HEK293 (cell line): ENCODE data around the gene MTMR6.

Source experiments
- BCL11A ChIP-seq: fragments of 450-650 bp; formaldehyde crosslinking; IDR thresholded peaks from 2 replicates; pipeline ENCODE4 v1.5.1; 2016; ENCODE audit warnings: low read depth, missing biosample characterization, missing genetic modification characterization
- BCL11B ChIP-seq: fragments of 450-650 bp; formaldehyde crosslinking; IDR thresholded peaks from 2 replicates; pipeline ENCODE4 v1.5.1; 2016; ENCODE audit warnings: low read depth, missing biosample characterization, missing genetic modification characterization
- KLF1 ChIP-seq: fragments of 450-650 bp; formaldehyde crosslinking; IDR thresholded peaks from 2 replicates; pipeline ENCODE4 v1.5.1; 2016; ENCODE audit warnings: missing biosample characterization, missing genetic modification characterization
- OVOL3 ChIP-seq: fragments of 450-650 bp; formaldehyde crosslinking; IDR thresholded peaks from 2 replicates; pipeline ENCODE4 v1.5.1; 2016; ENCODE audit warnings: missing biosample characterization, missing genetic modification characterization
- SP3 ChIP-seq: fragments of 450-650 bp; formaldehyde crosslinking; IDR thresholded peaks from 2 replicates; pipeline ENCODE4 v1.5.1; 2016; ENCODE audit warnings: missing biosample characterization, missing genetic modification characterization
- ZNF114 ChIP-seq: fragments of 450-650 bp; formaldehyde crosslinking; IDR thresholded peaks from 2 replicates; pipeline ENCODE4 v1.5.0; 2017; ENCODE audit warnings: missing biosample characterization, missing genetic modification characterization
- ZNF148 ChIP-seq: fragments of 450-650 bp; formaldehyde crosslinking; IDR thresholded peaks from 2 replicates; pipeline ENCODE4 v1.5.0; 2017; ENCODE audit warnings: missing biosample characterization, missing genetic modification characterization, borderline replicate concordance
- ZNF175 ChIP-seq: fragments of 450-650 bp; formaldehyde crosslinking; IDR thresholded peaks from 2 replicates; pipeline ENCODE4 v1.5.1; 2016; ENCODE audit warnings: missing biosample characterization, missing genetic modification characterization
- ZNF24 ChIP-seq: fragments of 450-650 bp; formaldehyde crosslinking; IDR thresholded peaks from 2 replicates; pipeline ENCODE4 v1.5.1; 2016; ENCODE audit warnings: missing biosample characterization, missing genetic modification characterization
- ZNF335 ChIP-seq: fragments of 450-650 bp; formaldehyde crosslinking; conservative IDR thresholded peaks from 2 replicates; pipeline ENCODE4 v1.5.1; 2016; ENCODE audit warnings: missing biosample characterization, missing genetic modification characterization
- ZNF416 ChIP-seq: fragments of 450-650 bp; formaldehyde crosslinking; IDR thresholded peaks from 2 replicates; pipeline ENCODE4 v1.5.1; 2016; ENCODE audit warnings: missing biosample characterization, missing genetic modification characterization
- ZNF510 ChIP-seq: fragments of 450-650 bp; formaldehyde crosslinking; IDR thresholded peaks from 2 replicates; pipeline ENCODE4 v1.5.1; 2018; ENCODE audit warnings: mild to moderate bottlenecking, missing genetic modification characterization, missing biosample characterization; ENCODE audit not compliant: insufficient replicate concordance
- ZNF560 ChIP-seq: fragments of 450-650 bp; formaldehyde crosslinking; IDR thresholded peaks from 2 replicates; pipeline ENCODE4 v1.5.1; 2017; ENCODE audit warnings: missing biosample characterization, missing genetic modification characterization, borderline replicate concordance
- ZNF571 ChIP-seq: fragments of 450-650 bp; formaldehyde crosslinking; IDR thresholded peaks from 2 replicates; pipeline ENCODE4 v1.5.0; 2017; ENCODE audit warnings: missing biosample characterization, missing genetic modification characterization
- ZNF623 ChIP-seq: fragments of 450-650 bp; formaldehyde crosslinking; IDR thresholded peaks from 2 replicates; pipeline ENCODE4 v1.5.1; 2016; ENCODE audit warnings: missing biosample characterization, missing genetic modification characterization
- ZNF660 ChIP-seq: fragments of 450-650 bp; IDR thresholded peaks from 2 replicates; pipeline ENCODE4 v1.5.1; 2018; ENCODE audit warnings: missing biosample characterization, mild to moderate bottlenecking, missing genetic modification characterization
- ZNF664 ChIP-seq: fragments of 450-650 bp; formaldehyde crosslinking; IDR thresholded peaks from 2 replicates; pipeline ENCODE4 v1.5.1; 2016; ENCODE audit warnings: missing biosample characterization, missing genetic modification characterization
- ZNF707 ChIP-seq: fragments of 450-650 bp; formaldehyde crosslinking; IDR thresholded peaks from 2 replicates; pipeline ENCODE4 v1.5.1; 2016; ENCODE audit warnings: missing biosample characterization, missing genetic modification characterization
- ZNF792 ChIP-seq: fragments of 450-650 bp; formaldehyde crosslinking; IDR thresholded peaks from 2 replicates; pipeline ENCODE4 v1.5.1; 2016; ENCODE audit warnings: missing biosample characterization, missing genetic modification characterization
- TF ChIP-seq, protein P1 (sequence below): sonication (generic); formaldehyde crosslinking; IDR thresholded peaks from 2 replicates; pipeline ENCODE4 v1.8.1; 2022; ENCODE audit warnings: mild to moderate bottlenecking, moderate library complexity, missing genetic modification reagents
- TF ChIP-seq, protein P2 (sequence below): fragments of 450-650 bp; formaldehyde crosslinking; conservative IDR thresholded peaks from 2 replicates; pipeline ENCODE4 v1.5.1; 2016; ENCODE audit warnings: low read depth, missing biosample characterization, missing genetic modification characterization
- TF ChIP-seq, protein P3 (sequence below): fragments of 450-650 bp; formaldehyde crosslinking; IDR thresholded peaks from 2 replicates; pipeline ENCODE4 v1.5.1; 2017; ENCODE audit warnings: missing biosample characterization, missing genetic modification characterization
- TF ChIP-seq, protein P4 (sequence below): fragments of 450-650 bp; formaldehyde crosslinking; IDR thresholded peaks from 2 replicates; pipeline ENCODE4; 2016; ENCODE audit warnings: missing biosample characterization, missing genetic modification characterization
- TF ChIP-seq, protein P5 (sequence below): fragments of 450-650 bp; formaldehyde crosslinking; IDR thresholded peaks from 2 replicates; pipeline ENCODE4 v1.5.1; 2016; ENCODE audit warnings: missing biosample characterization, missing genetic modification characterization

The MTMR6 gene

DNA sequence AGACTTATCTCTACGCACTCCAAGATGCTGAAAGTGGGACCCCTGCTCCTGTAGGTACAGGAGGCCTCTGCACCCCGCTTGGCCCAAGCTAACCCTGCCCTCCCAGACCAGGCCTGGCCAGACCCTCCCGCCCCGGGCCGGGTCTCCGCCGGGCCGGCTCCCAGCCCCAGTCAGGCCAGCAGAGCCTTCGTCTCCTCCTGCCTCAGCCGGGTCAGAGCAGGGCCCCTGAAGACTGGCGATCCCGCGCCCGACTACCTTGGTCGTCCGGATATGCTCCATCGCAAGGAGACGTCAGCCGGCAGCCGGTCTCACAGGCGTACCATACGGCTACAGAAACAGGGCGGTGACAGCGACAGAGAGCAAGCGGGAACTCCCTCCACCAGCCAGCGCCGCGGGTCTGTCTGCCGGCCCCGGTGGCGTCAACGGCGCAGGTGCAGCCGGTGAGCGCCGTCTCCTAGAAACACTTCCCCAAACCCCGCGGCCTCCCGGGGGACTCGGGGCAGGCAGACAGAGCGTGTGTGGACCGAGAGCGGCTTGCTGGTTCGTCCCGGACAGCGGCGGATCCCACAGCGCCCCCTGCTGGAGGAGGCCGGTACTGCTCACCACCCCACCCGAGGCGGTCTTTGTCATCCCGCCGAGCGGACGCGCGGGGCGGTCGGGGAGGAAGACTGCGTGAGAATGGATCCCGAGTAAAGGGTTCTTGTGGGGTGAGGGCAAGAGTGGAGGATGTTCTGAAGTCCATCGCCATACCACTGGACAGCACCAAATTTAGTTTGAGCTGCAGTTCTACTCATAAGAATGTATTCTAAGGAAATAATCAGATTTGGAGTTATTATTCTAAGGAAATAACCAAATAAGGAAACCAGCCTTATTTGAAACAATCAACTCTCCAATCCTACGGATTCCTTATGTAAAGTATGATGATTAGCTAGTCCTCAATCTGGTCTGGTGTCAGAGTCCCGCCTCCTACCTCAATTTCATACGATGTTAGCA is at the start of gene MTMR6 (continued):
- TF ChIP-seq, protein P1, sequence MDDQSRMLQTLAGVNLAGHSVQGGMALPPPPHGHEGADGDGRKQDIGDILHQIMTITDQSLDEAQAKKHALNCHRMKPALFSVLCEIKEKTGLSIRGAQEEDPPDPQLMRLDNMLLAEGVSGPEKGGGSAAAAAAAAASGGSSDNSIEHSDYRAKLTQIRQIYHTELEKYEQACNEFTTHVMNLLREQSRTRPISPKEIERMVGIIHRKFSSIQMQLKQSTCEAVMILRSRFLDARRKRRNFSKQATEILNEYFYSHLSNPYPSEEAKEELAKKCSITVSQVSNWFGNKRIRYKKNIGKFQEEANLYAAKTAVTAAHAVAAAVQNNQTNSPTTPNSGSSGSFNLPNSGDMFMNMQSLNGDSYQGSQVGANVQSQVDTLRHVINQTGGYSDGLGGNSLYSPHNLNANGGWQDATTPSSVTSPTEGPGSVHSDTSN (CRISPR knock-in tag): no peak
- no peak for TF ChIP-seq ZNF664 (tag by site-specific recombination)
- TF ChIP-seq ZNF623 (tag by site-specific recombination): no peak
- TF ChIP-seq ZNF148 (tag by site-specific recombination): no peak
- no peak for TF ChIP-seq ZNF707 (tag by site-specific recombination)
- no peak for TF ChIP-seq ZNF792 (tag by site-specific recombination)
- no peak for TF ChIP-seq BCL11A (tag by site-specific recombination)
- TF ChIP-seq BCL11B (tag by site-specific recombination): no peak
- TF ChIP-seq ZNF660 (tag by site-specific recombination): peak; percentile 84
- no peak; the same call in 1 of the 2 replicates for TF ChIP-seq SP3 (tag by site-specific recombination)
- TF ChIP-seq KLF1 (tag by site-specific recombination): no peak
- 0 out of 2 replicates have a peak, but pooled peaks have one; percentile 60 for TF ChIP-seq ZNF24
- TF ChIP-seq, protein P2, sequence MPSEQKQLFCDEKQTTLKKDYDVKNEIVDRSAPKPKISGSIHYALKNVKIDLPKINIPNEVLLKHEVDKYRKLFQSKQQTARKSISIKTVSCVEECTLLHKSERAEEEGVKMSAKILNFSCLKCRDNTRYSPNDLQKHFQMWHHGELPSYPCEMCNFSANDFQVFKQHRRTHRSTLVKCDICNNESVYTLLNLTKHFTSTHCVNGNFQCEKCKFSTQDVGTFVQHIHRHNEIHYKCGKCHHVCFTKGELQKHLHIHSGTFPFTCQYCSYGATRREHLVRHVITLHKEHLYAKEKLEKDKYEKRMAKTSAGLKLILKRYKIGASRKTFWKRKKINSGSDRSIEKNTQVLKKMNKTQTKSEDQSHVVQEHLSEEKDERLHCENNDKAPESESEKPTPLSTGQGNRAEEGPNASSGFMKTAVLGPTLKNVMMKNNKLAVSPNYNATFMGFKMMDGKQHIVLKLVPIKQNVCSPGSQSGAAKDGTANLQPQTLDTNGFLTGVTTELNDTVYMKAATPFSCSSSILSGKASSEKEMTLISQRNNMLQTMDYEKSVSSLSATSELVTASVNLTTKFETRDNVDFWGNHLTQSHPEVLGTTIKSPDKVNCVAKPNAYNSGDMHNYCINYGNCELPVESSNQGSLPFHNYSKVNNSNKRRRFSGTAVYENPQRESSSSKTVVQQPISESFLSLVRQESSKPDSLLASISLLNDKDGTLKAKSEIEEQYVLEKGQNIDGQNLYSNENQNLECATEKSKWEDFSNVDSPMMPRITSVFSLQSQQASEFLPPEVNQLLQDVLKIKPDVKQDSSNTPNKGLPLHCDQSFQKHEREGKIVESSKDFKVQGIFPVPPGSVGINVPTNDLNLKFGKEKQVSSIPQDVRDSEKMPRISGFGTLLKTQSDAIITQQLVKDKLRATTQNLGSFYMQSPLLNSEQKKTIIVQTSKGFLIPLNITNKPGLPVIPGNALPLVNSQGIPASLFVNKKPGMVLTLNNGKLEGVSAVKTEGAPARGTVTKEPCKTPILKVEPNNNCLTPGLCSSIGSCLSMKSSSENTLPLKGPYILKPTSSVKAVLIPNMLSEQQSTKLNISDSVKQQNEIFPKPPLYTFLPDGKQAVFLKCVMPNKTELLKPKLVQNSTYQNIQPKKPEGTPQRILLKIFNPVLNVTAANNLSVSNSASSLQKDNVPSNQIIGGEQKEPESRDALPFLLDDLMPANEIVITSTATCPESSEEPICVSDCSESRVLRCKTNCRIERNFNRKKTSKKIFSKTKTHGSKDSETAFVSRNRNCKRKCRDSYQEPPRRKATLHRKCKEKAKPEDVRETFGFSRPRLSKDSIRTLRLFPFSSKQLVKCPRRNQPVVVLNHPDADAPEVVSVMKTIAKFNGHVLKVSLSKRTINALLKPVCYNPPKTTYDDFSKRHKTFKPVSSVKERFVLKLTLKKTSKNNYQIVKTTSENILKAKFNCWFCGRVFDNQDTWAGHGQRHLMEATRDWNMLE: peak; percentile 23; the same call in 1 of the 2 replicates
- no peak for TF ChIP-seq ZNF175
- TF ChIP-seq ZNF571 (tag by site-specific recombination): no peak
- TF ChIP-seq, protein P3, sequence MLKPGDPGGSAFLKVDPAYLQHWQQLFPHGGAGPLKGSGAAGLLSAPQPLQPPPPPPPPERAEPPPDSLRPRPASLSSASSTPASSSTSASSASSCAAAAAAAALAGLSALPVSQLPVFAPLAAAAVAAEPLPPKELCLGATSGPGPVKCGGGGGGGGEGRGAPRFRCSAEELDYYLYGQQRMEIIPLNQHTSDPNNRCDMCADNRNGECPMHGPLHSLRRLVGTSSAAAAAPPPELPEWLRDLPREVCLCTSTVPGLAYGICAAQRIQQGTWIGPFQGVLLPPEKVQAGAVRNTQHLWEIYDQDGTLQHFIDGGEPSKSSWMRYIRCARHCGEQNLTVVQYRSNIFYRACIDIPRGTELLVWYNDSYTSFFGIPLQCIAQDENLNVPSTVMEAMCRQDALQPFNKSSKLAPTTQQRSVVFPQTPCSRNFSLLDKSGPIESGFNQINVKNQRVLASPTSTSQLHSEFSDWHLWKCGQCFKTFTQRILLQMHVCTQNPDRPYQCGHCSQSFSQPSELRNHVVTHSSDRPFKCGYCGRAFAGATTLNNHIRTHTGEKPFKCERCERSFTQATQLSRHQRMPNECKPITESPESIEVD (tag by site-specific recombination): no peak
- TF ChIP-seq ZNF114 (tag by site-specific recombination): no peak
- TF ChIP-seq, protein P4, sequence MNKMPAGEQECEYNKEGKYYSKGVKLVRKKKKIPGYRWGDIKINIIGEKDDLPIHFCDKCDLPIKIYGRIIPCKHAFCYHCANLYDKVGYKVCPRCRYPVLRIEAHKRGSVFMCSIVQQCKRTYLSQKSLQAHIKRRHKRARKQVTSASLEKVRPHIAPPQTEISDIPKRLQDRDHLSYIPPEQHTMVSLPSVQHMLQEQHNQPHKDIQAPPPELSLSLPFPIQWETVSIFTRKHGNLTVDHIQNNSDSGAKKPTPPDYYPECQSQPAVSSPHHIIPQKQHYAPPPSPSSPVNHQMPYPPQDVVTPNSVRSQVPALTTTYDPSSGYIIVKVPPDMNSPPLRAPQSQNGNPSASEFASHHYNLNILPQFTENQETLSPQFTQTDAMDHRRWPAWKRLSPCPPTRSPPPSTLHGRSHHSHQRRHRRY (tag by site-specific recombination): no peak
- TF ChIP-seq ZNF335: peak; percentile 59
- no peak for TF ChIP-seq OVOL3 (tag by site-specific recombination)
- no peak for TF ChIP-seq ZNF510 (tag by site-specific recombination)
- TF ChIP-seq ZNF560 (tag by site-specific recombination): no peak
- TF ChIP-seq, protein P5, sequence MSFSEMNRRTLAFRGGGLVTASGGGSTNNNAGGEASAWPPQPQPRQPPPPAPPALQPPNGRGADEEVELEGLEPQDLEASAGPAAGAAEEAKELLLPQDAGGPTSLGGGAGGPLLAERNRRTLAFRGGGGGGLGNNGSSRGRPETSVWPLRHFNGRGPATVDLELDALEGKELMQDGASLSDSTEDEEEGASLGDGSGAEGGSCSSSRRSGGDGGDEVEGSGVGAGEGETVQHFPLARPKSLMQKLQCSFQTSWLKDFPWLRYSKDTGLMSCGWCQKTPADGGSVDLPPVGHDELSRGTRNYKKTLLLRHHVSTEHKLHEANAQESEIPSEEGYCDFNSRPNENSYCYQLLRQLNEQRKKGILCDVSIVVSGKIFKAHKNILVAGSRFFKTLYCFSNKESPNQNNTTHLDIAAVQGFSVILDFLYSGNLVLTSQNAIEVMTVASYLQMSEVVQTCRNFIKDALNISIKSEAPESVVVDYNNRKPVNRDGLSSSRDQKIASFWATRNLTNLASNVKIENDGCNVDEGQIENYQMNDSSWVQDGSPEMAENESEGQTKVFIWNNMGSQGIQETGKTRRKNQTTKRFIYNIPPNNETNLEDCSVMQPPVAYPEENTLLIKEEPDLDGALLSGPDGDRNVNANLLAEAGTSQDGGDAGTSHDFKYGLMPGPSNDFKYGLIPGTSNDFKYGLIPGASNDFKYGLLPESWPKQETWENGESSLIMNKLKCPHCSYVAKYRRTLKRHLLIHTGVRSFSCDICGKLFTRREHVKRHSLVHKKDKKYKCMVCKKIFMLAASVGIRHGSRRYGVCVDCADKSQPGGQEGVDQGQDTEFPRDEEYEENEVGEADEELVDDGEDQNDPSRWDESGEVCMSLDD (tag by site-specific recombination): 0 out of 2 replicates have a peak, but pooled peaks have one; percentile 26
- no peak for TF ChIP-seq ZNF416
